Stimulated activated CD8-positive, alpha-beta memory T cell treated with anti-CD3 and anti-CD28 coated beads, Interleukin-15, amount 100 ng/mL, for 24 hours (primary cell): ENCODE data around the gene DDX24.
A peak's percentile ranks its signal among the peaks of the same experiment; 100 is the strongest.

Experiments
- DNase-seq: peaks from one replicate; pipeline ENCODE4 v3.0.0-alpha.2; 2020; ENCODE audit warnings: low read depth

Gene DDX24

DNA sequence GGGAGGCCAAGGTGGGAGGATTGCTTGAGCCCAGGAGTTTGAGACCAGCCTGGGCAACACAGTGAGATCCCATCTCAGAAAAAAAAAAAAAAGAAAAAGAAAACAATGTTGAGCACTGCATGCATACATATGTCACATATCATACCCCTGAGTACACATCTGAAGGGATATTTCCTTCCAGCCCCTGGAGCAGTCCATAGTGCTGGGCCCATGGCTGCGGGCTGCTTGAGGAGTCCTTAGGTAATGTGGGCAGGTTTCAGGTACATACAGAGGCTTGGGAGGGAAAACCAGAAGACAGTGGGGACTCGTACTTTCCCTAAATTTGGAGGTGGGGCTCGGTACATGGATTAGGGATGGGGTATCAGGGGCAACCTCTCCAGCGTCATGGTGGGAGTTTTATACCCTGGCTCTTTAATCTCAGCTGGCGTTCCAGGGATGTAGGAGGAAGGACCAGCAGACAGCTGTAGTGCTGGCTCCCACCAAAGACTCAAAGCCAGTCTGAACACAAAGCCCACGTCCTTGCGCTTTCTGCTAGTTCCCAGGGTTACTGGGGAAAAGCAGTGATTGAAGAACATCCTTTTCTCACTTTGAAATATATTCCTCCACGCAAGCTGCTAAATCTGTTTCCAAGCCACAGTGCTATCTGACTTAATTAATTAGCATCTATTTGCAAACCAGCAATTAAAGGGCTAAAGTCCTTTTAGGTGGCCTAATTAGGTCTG lies 49.7 kb downstream of the DDX24 start:
- DNase-seq, result no peak

DNA sequence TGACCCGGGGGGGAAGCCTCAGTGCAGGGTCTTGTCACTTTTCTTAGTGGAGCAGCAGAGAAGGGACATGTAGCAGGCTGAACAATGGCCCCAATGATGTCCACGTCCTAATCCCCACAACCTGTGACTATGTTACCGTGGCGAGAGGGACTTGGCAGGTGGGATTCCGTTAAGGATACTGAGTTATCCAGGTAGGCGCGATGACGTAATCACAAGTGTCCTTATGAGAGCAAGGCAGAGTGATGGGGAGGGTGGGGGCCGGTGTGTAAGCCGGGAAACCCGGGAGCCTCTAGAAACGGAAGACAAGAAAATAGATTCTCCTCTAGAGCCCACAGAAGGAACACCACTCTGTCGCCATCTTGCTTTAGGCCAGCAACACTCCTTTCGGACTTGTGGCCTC lies 50.4 kb downstream of the DDX24 start:
- no peak for DNase-seq

DNA sequence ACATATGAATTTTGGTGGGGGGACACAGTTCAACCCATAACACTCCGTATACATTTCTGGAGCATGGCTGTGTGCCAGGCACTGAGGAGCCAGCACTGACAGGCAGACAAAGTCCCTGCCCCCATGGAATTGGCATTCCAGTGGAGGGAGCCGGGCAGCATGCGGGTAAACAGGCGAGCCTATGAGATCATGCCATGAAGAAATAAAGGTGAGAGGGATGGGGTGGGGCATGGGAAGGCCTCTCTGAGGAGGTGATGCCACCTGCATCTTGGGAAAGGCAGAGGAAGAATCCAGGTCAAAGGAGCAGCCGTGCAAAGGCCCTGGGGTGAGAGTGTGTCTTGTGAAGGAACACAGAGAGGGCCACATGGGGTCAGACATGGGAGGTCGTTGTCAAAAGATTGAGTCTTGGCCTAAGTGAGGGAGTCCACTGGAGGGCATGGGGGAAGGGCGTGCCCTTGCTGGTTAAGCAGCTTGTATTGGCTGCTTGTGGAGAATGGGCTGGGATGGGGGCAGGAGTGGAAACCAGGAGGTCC lies 51.3 kb downstream of the DDX24 start:
- DNase-seq, result no peak

DNA sequence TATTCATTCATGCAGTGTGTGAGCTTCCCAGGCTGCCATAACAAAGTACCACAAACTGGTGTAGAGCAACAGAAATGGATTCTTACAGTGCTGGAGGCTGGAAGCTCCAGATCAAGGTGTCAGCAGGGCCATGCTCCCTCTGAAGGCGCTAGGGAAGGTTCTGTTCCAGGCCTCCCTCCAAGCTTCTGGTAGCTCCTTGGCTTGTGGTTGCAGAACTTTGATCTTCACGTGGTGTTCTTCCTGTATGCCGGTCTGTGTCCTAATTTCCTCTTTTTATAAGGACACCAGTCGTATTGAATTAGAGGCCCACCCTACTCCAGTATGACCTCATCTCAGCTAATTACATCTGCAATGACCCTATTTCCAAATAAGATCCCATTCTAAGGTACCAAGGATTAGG lies 51.7 kb downstream of the DDX24 start:
- no peak for DNase-seq

DNA sequence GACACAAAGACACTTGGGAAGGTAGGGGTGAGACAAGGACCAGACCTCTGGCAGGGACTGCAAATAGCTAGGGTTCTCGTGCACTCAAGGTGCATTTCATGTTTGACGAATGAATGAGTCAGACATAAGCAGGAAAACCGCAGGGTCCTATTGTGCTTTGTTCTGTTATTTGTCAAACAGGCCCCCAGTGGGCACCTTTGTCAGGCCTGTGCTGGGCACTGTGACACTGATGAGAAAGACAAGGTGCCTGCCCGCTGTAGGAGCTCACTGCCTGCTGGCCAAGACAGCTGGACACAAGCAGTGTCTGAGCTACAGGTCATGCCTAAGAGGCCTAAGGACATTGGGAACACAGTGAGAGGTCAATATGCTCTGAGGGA lies 52.6 kb downstream of the DDX24 start:
- DNase-seq, result no peak

DNA sequence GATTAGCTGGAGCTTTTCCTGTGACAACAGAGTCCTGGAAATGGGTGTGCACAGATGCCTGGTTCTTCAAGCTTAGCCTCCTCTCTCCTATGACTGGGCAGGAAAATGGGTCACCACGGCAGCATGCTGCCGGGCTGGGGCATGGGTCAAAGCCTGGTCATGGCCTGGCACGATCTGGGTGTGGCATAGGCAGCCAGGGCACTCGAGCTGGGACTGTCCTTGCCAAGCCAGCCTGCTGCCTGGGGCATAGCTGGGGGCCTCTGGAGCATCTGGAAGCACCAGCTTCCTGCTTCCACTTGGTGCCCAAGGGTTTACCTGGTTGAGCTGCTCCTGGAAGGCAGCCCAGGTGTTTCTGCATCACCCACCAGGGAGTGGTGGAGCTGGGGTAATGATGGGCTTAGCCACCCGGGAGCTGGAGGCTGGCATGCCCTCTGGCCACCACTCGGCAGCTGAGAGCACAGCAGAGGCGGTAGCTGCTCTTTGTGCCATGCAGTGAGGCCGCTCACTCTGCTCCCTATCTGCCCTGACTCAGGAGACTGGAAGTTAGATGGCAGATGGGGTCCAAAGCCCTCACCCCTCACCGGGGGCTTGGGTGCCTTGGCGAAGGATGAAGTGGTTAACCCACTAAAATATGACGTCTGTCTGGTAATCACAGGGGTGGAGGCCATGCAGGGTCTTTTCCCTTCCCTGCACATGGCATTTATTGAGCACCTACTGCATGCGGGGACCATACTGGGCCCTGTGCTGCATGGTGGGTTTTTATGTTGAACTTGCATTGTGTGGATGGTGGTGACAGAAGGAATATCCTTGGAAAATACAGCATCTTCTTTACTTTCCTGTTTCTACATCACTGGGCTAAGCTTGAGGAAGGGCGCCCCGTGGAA lies 53.2 kb downstream of the DDX24 start:
- no peak for DNase-seq

DNA sequence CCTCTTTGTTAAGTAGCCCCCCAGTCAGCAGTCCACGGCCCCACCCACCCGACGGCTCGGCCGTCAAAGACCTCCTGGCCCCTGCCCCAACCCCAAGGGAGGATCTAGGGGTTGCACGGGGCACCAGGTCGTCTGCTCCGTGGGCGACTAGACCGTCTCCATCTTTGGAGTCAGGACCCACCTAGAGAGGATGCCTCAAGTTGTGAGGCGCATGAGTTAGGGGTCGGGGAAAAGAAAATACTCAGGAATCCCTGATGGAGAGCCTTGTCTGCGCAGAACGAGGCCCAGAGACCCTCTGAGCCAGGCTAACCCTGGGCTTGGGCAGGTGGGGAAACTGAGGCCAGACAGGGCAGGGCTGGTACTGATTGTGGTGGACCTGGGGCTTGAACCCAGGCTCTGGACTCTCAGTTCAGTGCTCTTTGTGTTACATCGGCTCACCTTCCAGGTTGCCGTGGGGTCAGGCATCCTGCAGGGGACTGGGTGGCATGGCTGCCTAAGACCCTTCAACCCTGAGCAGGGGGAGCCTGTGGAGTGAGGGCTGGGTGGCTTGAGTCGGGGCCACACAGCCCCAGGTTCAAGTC lies 54.0 kb downstream of the DDX24 start:
- DNase-seq, result no peak

DNA sequence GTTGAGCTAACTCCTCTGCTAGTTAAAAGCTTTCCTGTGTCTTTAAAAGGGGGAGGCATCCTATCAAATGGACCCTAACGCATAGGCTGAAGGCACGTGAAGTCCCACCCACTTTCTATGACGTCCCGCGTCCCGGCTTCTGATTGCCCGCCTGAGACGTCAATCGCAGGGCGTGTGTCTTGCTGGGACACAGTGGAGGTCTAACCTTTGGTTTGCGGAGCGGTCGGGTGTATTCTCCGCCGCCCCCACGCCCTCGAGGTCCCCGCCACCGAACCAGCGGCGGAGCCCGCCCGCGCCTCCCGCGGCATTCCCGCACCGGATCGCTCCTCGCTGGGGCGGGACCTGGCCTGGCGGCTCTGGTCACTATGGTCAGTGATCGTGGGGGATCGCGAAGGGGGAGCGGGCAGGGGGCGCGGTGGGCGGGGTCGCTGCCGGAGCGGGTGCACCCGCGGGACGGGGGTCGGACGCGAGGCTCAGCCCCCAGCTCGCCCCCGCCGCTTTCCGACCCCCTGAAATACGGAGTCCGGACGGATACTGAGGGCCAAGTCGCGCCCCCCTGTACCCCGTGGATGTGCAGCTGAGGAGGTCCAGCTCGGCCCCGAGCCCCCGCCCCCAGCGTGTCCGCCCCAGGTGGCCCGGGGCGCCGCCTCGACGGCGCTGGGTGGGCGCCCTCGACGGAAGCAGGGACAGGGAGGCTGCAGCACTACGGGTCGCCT lies 54.7 kb downstream of the DDX24 start, which contains the start of gene OTUB2:
TSS of gene OTUB2 (plus strand) at position 168 of the 716 bp plus-strand sequence. CDS start at position 366, 198 bp downstream.
- DNase-seq, result peak; percentile 87

DNA sequence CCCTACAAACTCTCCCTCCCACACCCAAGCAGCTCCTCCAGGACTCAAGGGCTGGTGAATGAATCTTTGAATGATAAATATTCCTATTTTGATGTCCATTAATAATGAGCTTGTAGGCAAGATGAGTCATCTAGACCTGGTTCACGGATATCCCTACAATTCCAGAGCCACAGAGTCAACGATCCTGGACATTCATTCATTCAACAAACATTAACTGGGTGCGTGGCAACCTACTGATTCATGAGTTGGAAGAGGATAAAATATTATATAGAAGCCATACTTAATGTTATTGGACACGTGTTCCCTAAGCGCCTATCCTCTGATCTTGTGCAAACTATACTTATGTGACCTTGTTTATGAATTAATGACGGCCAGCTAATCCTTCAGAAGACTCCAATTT lies 55.3 kb downstream of the DDX24 start:
- no peak for DNase-seq

DNA sequence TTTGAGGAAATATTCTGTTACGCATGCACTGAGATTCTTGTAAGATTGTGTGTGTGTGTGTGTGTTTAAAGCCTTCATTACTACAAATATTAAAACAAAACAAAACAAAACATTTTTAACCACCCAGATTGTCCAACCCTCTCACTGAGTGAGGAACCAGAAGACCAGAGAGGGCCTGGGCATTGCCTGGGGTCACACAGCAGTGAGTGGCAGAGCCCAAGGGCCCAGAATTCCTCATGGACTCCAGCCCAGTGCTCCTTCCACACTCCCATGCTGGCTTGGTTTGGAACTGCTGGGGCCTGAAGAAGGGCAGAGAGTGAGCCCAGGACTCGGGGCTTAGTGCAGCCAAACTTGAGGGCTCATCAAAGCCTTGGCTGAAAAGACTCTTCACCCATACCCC lies 56.5 kb downstream of the DDX24 start:
- no peak for DNase-seq

DNA sequence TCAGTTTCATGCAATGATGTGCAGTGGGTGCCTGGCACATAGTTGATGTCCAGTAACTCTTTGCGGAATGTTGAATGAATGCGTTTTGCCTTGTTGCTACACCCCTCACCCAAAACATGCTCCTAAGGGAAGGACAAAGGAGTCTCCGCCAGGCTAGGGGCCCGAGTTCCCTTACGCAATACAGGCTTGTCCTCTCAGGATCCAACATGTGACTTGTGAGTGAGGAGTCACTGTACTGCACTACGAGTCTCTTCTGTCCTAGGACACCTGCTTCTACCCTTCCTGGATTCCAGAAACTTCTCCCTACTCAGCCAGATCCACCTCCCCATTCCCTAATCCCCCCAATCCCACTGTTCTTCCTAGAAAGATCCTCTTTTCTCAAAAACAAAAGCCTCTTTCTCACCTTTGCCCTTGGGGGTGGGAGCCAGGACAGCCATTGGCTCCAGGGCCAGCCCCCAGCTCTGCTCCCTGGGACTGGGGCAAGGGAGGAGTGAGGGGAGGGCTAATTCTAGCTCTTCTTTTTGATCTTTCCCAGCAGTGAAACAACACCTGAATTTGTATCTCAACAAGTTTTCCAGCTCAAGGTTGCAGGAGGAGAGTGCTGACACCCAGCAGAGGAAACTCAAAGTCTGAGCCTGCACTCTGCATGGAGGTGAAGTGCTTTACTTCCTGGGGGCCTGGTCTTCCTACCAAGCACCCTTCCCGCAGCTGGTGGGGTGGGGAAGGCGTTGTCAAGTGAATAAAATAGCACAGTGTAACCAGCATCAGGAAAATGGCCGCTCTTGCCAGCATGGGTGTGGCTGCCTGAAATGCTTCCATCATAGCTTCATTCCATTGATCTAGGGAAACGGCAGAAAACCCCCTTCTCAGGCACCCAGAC lies 58.2 kb downstream of the DDX24 start:
- DNase-seq, result no peak

DNA sequence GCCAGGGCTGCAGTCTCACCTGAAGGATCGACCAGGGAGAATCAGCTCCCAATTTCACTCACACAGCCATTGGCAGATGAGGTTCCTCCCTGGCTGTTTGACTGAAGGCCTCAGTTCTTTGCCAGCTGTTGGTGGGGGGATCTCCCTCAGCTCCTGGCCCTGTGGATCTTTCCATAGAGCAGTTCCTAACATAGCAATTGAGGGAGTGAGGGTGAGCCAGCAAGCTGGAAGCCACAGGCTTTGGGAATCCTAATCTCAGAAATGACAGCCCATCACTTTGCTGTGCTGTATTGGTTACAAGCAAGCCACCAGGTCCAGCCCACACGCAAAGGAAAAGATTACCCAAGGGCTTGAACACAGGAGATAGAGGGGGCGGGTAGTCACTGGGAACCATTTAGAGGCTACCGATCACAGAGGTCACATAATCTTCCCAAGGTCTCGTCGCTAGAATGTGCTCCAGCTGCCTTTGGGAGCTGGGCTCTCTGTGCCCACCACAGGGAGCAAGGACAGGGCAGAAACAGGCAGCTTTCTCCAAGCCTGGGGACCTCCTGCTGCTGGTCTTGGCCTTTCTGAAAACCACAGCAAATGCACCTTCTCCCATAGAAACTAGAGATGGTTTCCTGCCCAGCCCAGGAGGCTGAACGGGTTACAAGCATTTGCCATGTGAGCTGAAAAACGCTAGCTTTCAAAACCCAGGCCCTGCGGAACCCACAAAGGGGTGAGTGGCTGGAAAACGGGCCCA lies 59.4 kb downstream of the DDX24 start:
- DNase-seq, result no peak

DNA sequence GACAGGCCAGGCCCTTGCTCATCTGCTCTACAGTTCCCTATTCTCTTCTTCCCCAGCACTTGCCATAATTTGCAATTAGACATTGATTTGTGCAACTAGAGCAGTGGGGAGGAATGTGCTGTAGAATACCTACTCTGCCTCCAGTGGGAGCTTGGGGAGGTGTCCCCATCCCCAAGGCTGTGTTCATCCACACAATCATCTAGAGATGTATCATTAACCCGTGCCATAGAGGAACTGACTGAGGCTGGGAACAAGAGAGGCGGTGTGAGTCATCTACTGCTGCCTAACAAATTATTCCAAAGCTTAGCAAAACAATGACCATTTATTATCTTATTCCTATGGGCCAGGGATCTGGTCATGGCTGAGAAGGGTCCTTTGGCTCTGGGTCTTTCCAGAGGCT lies 60.0 kb downstream of the DDX24 start:
- no peak for DNase-seq

DNA sequence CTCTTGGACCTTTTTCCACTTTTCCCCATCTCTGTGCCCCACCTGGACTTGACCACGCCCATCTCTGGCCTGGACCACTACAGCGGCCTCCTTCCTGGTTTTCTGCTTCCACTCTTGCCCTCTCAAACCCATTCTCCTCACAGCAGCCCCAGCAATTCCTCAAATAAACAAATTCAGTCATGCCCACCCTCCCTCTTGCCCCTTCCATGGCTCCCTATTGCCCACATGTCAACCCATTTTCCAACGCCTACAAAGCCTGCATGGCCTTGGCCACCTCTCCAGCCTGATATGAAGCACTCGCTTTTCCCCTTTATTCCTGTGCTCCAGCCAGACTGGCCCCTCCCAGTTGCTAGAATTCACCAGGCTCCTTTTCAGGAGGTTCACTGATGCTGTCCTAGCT lies 60.7 kb downstream of the DDX24 start:
- no peak for DNase-seq

DNA sequence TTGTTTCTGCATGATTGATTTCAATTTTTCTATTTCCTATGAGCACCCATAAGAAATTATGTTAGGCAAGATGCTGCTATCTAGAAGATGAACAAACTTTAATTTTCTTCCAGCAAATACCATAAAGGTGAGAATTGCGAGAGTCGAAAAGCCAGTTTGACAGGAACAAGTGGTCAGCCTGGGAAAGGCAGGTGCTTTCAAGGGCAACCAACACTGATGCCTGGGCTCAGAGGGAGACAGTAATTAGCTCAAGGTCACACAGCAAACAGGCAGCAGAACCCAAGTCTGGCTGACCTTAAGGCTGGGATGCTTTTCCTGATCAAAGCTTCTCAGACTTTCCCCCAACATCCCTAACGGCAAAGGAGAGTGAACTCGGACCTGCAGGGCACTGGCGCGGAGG lies 61.7 kb downstream of the DDX24 start:
- DNase-seq, result no peak

DNA sequence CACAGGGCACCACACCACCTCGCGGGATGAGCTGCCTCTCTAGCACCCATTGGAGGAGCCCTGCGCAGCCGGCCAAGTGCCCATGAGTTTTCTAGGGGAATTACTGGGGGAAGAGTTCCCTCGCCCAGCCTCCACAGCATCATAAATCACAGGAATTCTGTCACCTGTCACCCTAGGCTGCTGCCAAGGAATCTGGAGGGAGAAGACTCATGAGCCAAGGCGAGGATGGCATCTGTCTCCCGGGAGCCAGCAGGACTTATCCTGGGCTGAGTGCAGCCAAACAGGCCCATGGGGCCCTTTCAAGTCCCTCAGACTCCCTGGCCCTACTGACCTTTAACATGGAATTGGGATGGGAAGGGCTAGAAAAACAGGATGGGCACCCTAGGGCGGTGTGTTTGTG lies 62.7 kb downstream of the DDX24 start:
- no peak for DNase-seq

DNA sequence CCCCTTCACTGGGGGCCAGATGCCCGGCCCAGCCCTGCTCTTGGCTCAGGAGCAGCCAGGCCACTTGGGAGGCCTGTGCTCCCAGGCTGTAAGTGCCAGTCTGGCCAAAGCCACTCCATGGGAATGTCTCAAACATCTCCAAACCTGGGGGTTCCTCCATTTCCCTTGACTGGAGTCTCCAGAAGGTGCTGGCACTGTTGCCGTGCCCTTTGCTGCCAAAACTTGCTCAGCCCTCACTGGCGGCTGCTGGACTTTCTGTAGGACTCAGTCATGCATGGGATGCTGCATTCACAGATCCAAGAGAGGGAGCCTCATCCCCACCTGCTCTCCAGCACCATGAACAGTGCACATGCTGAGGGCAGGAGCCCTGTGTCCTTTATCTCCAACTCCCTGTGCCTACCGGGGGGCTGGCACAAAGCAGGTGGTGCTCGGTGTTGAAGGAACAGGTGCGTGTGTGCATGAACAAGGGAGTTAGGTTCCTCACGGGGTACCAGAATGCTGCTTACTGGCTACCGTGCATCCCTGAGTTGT lies 64.5 kb downstream of the DDX24 start:
- DNase-seq, result no peak

DNA sequence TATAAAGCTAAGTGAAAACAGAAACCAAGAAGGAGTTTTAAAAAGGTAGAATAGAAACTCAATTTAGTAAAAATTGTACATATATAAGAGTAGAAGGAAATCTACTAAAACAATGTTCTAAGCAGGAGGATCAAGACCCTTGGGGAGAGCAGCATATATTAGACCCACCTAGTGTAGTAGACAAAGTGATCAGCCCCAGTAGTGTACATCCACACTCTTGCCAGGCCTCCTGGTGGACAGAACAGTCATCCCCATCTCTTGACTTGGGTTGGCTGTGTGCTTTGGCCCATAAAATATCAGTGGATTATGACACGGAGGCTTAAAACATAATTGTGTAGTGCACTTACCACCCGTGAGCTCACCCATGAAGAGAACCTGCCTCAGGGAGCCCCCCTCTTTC lies 65.8 kb downstream of the DDX24 start:
- no peak for DNase-seq

DNA sequence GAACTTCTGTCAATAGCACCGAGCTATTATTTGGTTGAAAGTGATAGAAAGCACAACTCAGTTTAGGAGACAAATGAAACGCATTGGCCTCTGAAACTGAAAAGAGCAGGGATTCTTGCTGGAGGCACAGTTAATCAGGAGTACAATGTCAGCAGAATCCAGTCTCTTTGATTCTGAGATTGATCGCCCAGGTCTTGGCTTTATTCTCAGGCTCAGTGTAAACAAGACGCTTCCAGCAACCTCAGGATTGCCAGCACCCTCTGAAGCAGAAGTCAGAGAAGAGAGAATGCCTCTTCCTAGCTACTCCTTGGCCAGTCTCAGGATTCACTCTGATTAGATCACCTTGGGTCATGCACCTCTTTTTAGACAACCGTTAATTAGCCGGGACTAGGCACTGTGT lies 66.6 kb downstream of the DDX24 start:
- DNase-seq, result no peak

DNA sequence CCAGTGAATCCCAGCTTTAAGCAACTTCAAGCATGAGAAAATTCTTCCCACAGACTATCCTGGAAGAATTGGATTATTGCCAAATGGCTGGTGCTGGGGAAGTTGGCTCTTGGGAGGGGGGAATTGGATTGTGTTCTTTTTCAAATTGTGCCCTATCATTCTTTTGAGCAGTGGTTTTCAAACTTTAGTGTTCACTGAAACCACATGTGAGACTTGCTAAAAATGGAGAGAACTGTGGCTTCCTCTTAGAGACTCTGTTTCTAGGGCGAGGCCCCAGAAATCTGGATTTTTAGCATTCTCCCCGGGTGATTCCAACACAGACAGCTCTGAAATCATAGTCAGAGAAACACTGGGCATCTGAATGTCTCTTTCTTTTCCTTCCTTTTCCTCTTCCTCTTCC lies 69.2 kb downstream of the DDX24 start:
- DNase-seq, result no peak
